ENCODE data around the gene MRPL27.
A peak's percentile ranks its signal among the peaks of the same experiment; 100 is the strongest.

The MRPL27 gene

DNA sequence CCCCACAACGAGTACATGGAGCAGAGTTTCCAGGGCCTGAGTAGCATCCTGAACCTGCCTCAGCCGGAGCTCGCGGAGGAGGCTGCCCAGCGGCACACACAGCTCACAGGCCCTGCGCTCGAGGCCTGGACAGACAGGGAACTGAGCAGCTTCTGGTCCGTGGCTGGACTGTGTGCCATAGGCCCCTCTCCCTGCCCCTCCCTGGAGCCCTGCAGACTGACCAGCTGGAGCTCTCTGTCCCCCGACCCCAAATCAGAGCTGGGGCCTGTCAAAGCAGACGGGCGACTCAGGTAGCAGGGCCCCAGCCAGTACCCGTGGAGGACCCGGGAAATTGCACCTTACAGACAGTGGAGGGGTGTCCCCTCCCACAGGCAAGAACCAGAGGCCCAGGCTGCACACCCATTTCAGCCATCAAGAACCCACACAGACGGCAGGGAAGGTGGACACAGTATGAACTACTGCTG, 13.0 kb downstream of the MRPL27 start:
- no peak overlapping the region for H3K4me3 ChIP-seq (ENCODE audit: low read length)
- DNase-seq (ENCODE audit: low read depth), result no peak
- TF ChIP-seq, protein P1, sequence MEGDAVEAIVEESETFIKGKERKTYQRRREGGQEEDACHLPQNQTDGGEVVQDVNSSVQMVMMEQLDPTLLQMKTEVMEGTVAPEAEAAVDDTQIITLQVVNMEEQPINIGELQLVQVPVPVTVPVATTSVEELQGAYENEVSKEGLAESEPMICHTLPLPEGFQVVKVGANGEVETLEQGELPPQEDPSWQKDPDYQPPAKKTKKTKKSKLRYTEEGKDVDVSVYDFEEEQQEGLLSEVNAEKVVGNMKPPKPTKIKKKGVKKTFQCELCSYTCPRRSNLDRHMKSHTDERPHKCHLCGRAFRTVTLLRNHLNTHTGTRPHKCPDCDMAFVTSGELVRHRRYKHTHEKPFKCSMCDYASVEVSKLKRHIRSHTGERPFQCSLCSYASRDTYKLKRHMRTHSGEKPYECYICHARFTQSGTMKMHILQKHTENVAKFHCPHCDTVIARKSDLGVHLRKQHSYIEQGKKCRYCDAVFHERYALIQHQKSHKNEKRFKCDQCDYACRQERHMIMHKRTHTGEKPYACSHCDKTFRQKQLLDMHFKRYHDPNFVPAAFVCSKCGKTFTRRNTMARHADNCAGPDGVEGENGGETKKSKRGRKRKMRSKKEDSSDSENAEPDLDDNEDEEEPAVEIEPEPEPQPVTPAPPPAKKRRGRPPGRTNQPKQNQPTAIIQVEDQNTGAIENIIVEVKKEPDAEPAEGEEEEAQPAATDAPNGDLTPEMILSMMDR (IDR thresholded peaks at IDR 0.05; ENCODE audit: insufficient read depth, low read depth, low read length, missing control alignments), result no peak

DNA sequence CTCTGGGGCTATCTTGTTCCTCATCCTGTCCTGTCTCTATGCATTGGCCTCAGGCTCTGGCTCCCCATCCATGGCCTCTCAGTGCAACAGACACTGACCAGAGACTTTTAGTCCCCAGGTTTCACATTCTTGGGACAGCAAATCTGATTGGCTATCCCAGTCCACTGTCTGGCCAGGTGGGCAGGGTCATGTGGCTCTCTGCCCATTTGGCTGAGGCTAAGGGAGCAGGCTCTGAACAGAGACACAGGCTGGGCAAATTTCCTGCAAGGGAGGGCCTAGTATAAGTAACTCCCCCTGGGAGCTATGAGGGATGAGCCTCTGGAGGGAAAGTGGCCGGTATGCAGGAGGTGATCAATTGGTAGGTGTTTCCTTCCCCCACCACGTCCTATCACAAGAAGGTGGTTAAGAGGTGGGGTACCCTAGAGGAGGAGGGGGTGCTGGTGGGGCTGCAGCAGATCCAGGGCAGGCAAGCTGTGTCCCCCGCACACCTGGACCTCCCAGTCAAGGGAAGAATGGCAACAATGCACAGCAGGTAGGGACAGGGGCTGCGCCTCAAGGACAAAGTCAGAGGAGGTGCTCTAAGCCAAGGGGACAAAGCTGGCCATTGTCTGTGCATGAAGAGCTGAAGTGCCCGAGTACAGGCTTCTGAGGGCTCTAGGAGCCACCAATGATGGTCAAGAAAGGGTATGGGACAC, 13.8 kb downstream of the MRPL27 start:
- TF ChIP-seq, protein P1 (IDR thresholded peaks at IDR 0.05; ENCODE audit: insufficient read depth, low read depth, low read length, missing control alignments), result no peak
- no peak for DNase-seq (ENCODE audit: low read depth)
- no peak overlapping the region for H3K4me3 ChIP-seq (ENCODE audit: low read length)

DNA sequence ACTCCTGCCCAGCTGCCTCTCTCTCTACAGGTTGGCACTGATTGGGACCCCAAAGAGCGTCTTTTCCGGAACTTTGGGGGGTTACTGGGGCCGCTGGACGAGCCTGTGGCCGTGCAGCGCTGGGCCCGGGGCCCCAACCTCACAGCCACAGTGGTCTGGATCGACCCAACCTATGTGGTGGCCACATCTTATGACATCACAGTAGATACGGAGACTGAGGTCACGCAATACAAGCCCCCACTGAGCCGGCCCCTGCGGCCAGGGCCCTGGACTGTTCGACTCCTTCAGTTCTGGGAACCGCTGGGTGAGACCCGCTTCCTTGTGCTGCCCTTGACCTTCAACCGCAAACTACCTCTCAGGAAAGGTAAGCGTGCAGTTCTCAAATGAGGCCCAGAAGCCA, 14.8 kb downstream of the MRPL27 start:
- H3K4me3 ChIP-seq (ENCODE audit: low read length), result no peak overlapping the region
- TF ChIP-seq, protein P1 (IDR thresholded peaks at IDR 0.05; ENCODE audit: insufficient read depth, low read depth, low read length, missing control alignments), result no peak
- no peak for DNase-seq (ENCODE audit: low read depth)

DNA sequence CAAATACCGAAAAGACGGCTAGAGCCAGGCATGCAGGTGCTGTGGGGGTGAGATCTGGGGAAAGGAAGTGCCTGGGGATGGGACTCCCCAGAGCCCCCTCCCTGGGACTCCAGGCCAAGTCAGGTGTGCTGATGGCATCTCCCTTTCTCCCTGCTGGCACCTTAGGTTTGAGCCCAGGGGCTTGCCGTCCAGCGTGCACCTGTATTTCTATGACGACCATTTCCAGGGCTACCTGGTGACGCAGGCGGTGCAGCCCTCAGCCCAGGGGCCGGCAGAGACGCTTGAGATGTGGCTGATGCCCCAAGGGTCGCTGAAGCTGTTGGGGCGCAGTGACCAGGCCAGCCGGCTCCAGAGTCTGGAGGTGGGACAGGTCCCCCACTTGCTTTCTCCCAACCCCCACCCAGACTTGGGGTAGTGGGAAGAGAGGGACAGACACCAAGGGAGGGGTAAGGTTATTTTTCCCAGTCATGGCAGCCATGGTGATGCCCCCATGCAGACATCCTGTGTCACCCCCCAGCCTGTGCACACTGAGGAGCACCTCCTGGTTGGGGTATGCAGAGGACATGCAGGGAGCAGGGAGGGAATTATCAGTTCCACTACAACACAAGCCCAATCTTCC, 16.0 kb downstream of the MRPL27 start:
- no peak for DNase-seq (ENCODE audit: low read depth)
- H3K4me3 ChIP-seq (ENCODE audit: low read length), result no peak overlapping the region
- TF ChIP-seq, protein P1 (IDR thresholded peaks at IDR 0.05; ENCODE audit: insufficient read depth, low read depth, low read length, missing control alignments), result no peak

DNA sequence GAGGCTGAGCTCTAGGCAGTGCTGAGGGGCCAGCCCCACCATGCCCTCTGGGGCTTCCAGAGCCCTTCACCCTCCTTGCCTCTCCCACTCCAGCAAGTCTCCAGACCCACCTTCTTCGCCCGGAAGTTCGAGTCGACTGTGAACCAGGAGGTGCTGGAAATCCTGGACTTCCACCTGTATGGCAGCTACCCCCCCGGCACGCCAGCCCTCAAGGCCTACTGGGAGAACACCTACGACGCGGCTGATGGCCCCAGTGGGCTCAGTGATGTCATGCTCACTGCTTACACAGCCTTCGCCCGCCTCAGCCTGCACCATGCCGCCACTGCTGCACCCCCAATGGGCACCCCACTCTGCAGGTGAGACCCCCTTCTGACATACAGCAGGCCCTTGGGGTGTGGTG, 16.6 kb downstream of the MRPL27 start:
- TF ChIP-seq, protein P1 (IDR thresholded peaks at IDR 0.05; ENCODE audit: insufficient read depth, low read depth, low read length, missing control alignments), result no peak

DNA sequence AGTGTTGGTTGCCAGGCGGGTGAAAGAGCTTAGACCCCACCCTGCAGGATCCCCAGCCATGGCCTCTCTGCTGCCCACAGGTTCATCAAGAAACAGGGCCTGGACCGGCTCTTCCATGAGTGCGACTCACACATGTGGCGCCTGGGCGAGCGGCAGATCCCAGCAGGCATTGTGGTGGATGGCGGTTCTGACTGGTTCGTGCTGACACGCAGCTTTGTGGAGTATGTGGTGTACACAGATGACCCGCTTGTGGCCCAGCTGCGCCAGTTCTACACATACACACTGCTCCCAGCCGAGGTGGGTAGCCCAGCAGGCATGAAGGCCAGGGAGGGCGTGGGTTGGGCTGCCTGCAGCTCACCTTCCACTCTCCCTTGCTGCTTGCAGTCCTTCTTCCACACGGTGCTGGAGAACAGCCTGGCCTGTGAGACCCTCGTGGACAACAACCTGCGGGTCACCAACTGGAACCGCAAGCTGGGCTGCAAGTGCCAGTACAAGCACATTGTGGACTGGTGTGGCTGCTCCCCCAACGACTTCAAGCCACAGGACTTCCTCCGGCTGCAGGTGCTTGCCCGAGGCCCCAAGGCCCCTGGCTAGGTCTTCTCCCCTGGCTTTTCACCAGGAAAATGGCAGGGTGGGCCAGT, 17.2 kb downstream of the MRPL27 start:
- H3K4me3 ChIP-seq (ENCODE audit: low read length), result no peak overlapping the region
- TF ChIP-seq, protein P1 (IDR thresholded peaks at IDR 0.05; ENCODE audit: insufficient read depth, low read depth, low read length, missing control alignments), result no peak
- DNase-seq (ENCODE audit: low read depth), result peak; percentile 38

More for the DNA sequence above, 16.6 kb downstream of the MRPL27 start:
- no peak overlapping the region for H3K4me3 ChIP-seq (ENCODE audit: low read length)
- DNase-seq (ENCODE audit: low read depth), result no peak
